GM18951 (cell line): ENCODE results near the gene ANKFY1.

Source experiments
- POLR2A ChIP-seq: IDR thresholded peaks from 4 replicates; pipeline ENCODE4 v1.6.1; 2011; ENCODE audit warnings: mild to moderate bottlenecking; ENCODE audit not compliant: insufficient read length, insufficient read depth; ENCODE audit errors: extremely low read depth
- in situ Hi-C: fragments of 300-500 bp; cut with MboI; formaldehyde crosslinking; loops from one replicate; pipeline ENCODE4 v1.12.0; 2022; ENCODE audit warnings: low sequenced_read_pairs, mixed read lengths, inconsistent platforms; ENCODE audit not compliant: unreplicated experiment

ANKFY1 gene

GRCh38 chr17:4248504-4249277 is 15.1 kb downstream of the ANKFY1 start:
- in situ Hi-C loops: no loop called here

GRCh38 chr17:4247971-4248388 is 15.8 kb downstream of the ANKFY1 start:
- in situ Hi-C loops: no loop called here
- no peak for TF ChIP-seq POLR2A

More at GRCh38 chr17:4248504-4249277, 15.1 kb downstream of the ANKFY1 start:
- TF ChIP-seq POLR2A: no peak

DNA sequence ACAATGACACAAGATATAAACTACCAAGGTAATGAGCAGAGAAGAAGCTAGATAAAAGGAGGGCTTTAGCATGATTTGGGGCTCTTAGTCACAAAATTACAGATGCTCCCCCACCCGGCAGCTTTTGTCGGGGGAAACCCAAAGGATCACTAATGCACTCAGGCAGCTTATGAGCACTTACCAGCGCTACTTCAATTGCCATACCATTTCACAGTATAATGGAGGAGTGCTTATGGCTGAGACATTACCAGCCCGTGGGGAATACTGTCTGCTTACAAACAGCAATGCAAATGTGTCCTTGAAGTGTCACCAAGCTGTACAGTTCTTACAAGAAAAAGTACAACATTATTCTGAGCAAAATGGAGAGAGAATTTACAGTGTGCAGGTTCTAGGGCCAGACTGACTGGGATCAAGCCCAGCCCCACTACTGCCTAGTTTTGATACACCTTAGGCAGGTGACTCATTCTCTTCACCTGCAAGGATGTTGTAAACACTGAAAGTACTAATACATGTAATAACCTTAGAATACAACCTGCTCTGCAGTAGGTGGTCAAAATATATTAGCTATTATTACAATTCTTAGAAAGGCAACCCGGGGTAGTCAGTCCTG is 16.3 kb downstream of the ANKFY1 start:
- TF ChIP-seq POLR2A: no peak
- in situ Hi-C loops: no loop called here

DNA sequence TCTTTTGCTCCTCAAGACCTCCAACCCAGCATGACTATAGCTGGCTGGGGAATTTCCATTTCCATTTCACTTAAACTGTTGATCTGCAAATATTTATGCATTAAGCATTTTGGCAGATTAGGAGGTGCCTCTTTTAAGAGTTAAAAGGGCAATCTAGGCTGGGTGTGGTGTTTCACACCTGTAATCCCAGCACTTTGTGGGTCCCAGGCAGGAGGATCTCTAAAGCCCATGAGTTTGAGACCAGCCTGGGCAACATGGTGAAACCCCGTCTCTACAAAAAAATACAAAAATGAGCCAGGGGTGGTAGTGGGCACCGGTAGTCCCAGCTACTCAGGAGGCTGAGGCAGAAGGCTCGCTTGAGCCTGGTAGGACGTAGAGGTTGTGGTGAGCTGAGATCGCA is 17.1 kb downstream of the ANKFY1 start:
- in situ Hi-C loops: no loop called here
- TF ChIP-seq POLR2A: no peak

DNA sequence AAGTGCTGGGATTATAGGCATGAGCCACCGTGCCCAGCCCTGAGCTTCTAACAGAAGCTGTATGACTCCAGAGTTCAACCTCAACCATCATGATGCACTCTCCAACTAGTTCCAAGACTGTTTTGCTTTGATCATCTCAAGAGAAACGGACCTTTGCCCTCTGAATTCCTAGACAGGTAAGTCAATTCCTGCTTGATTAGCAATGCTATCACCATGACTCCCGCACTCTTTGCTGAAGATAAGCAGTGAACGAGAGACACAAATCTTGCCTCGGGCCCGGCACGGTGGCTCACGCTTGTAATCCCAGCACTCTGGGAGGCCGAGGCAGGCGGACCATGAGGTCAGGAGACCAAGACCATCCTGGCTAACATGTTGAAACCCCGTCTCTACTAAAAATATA is 22.2 kb downstream of the ANKFY1 start:
- in situ Hi-C loops: no loop called here
- TF ChIP-seq POLR2A: no peak

DNA sequence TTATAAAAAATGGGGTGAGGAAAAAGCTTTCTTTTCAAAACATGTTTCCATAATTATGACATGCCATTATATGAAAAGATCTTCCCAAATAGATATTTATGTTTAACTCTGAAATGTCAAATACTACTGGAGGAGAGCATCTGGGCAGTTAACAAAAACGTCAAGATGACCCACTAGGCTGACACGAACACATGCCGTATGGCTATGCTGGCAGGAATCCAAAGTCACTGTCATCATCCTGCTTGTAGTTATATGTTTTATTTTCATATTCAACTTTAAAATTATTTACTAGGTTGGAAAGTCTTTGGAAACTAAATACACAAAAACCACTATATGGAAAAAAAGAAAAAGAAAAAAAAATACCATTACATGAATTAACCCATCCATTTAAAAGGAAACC is 27.3 kb downstream of the ANKFY1 start:
- in situ Hi-C loops: no loop called here

GRCh38 chr17:4235372-4236279 is 28.2 kb downstream of the ANKFY1 start:
- TF ChIP-seq POLR2A: no peak
- in situ Hi-C loops: no loop called here

More for the DNA sequence above, 27.3 kb downstream of the ANKFY1 start:
- TF ChIP-seq POLR2A: no peak

GRCh38 chr17:4234401-4234800 is 29.4 kb downstream of the ANKFY1 start:
- no peak for TF ChIP-seq POLR2A
- in situ Hi-C loops: no loop called here

GRCh38 chr17:4233668-4234258 is 30.0 kb downstream of the ANKFY1 start:
- TF ChIP-seq POLR2A: no peak
- in situ Hi-C loops: no loop called here

- no peak for TF ChIP-seq POLR2A
- in situ Hi-C loops: no loop called here
Measured at GRCh38 chr17:4232168-4232813, 31.5 kb downstream of the ANKFY1 start.

DNA sequence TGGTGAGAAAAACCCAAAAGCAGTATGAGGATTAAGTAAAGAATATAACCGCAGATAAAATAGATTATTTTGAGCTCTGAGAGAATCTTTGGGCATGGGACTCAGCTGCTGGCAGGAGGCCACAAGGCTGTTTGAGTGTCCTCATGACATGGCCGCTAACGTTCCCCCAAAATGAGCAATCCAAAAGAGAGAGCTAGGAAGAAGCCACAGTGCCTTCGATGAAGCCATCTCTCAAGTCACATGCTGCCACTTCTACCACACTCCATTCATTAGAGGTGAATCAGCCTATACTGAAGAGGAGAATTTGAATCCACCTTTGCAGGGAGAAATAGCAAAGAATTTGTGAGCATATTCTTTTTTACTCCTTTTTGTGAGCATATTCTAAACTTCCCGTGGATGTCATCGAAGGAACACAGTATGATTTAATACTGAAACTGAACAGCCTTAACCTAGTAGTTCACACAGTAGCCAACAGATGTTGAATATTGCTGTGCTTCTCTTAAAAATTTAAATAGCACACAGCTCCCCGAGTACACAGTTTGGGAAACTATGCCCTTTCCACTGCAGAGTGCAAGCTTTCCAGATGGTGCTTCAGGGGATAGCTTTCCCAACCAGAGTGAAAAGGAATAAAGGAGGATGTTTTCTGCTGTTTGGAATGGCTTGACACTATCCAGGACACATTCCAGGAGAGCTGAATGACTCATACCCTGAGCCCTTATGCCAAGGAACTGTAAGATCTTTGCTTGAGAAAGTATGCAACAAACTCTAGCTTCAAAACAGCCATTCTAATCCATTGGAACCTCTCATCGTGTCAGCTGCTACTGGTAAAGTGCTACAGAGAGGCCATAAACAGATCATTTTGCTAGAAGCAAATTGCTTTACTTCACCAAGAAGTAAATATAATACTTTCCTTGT is 33.9 kb downstream of the ANKFY1 start:
- no peak for TF ChIP-seq POLR2A
- in situ Hi-C loops: no loop called here
